GM18499 (cell line): Measurements from ENCODE around the gene GPR142.

ENCODE experiments used
- ATAC-seq: cut with Tn5 transposase; IDR thresholded peaks from one replicate; pipeline ENCODE4 v1.9.1; 2021; ENCODE audit warnings: moderate number of reproducible peaks; ENCODE audit not compliant: insufficient read depth, unreplicated experiment

The GPR142 gene

DNA sequence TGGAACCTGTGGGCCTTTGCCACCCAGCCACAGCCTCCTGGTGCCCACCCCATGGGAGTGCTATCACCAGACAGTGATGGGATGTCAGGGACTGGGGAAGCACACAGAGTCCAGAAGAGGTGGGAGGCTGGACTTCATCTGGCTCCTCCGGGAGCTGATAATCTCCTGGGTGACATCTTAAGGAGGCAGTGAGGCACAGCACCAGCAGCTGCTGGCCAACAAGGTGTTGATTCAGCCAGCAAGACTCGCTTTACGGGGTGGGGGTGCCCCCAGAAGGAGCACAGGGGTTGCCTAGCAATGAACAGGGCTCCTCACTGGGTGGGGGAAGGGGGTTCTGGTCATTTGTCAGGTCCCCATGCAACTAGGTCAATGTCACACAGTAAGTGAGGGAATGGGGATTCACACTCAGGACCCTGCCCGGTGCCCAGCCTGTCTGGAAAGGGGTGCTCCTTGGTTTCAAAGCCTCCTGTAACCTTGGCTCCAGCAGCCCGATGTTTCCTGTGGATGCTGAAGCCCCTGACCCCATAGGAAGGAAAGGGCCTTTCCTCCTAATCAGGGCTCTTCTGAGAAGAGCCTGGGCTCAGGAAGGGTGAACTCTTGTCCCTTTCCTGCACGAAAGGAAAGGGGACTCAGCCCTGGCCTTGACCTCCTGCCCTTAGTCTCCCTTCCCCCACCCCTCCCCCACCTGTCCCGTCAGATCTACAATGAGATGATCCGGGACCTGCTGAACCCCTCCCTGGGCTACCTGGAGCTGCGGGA is 23.6 kb upstream of the GPR142 start:
- ATAC-seq = no peak

DNA sequence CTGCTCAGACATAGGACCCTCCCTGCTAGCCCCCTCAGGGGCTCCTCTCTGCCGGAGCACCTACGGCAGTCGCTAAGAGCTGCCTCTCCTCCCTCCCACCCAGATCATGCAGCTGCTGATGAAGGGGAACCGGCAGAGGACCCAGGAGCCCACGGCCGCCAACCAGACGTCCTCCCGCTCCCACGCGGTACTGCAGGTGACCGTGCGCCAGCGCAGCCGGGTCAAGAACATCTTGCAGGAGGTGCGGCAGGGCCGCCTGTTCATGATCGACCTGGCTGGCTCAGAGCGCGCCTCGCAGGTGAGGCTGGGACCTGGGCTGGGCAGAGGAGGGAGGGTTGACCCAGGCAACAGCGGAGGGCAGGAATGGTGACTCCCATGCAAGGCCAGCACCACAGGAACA is 22.6 kb upstream of the GPR142 start:
- ATAC-seq = no peak

DNA sequence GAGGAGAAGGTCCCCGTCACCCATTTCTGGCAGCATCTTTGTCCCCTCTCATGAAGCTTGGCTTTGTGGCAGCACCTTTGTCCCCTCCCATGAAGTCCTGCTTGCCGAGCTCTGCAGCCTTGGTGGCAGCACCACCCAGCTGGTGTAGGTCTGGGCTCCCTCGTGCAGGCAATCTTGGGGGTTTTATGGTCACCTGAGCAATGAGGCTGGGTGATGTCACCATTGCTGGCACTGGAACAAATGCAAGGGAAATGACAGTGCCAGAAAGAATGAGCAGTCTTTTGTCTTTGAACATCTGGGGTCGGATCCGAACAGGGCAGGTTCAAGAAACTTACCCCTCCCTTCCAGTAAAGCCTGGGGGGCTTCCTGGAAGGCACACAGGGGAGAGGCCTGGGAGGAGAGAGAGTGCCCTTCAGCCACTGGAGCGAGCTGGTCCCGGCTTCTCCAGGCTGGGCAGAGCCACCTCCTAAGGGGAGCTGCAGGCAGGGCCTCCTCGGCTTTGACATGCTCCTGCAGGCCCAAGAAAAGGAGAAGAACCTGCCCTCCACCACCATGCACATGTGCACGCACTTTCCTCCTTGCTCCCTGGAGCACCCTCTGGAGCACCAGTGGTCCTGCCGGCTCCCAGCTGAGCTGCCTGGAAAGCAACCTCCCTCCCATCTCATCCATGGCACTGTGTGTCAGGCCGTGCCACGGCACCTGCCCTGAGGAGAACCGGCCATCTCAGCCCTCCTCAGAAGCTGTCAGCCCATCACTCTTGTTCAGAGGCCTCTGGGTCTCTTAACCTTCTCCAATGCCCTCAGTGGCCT is 21.7 kb upstream of the GPR142 start:
- no peak for ATAC-seq

DNA sequence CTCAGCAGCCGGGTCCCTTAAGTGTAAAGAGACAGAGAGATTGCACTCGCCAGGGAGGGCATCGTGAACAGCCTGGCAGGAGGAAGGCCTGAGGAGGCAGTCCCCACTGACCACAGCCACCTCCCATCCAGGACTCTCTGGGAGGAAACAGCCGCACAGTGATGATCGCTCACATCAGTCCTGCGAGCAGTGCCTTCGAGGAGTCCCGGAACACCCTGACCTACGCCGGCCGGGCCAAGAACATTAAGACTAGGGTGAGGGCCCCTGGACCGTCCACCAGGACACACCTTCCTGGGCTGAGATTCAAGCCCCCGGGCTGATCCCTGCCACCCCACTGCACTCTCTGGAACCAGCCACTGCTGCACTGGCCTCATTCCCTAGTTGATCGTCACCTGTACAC is 19.7 kb upstream of the GPR142 start:
- no peak for ATAC-seq

DNA sequence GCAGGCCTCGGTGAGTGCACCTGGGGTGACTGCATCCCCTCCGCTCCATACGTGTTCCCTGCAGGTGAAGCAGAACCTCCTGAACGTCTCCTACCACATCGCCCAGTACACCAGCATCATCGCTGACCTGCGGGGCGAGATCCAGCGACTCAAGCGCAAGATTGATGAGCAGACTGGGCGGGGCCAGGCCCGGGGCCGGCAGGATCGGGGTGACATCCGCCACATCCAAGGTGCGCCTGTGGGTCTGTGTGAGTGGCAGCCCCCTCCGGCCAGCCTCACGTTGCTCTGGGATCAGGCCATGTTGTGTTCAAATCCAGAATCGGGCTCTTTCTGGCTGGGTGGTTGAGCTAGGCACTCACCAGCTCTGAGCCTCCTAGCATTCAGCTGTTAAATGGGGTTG is 18.2 kb upstream of the GPR142 start:
- no peak for ATAC-seq

DNA sequence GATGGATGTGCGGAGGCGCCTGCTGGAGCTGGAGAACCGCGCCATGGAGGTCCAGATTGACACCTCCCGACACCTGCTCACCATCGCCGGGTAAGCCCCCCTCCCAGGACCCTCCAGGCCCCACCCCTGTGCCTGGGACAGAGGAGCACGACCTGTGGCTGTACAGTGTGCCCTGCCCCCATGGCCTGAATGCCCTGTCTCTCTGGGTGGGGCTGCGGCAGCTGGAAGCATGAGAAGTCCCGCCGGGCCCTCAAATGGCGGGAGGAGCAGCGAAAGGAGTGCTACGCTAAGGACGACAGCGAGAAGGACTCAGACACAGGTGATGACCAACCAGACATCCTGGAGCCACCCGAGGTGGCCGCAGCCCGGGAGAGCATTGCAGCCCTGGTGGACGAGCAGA is 16.8 kb upstream of the GPR142 start:
- ATAC-seq = no peak

DNA sequence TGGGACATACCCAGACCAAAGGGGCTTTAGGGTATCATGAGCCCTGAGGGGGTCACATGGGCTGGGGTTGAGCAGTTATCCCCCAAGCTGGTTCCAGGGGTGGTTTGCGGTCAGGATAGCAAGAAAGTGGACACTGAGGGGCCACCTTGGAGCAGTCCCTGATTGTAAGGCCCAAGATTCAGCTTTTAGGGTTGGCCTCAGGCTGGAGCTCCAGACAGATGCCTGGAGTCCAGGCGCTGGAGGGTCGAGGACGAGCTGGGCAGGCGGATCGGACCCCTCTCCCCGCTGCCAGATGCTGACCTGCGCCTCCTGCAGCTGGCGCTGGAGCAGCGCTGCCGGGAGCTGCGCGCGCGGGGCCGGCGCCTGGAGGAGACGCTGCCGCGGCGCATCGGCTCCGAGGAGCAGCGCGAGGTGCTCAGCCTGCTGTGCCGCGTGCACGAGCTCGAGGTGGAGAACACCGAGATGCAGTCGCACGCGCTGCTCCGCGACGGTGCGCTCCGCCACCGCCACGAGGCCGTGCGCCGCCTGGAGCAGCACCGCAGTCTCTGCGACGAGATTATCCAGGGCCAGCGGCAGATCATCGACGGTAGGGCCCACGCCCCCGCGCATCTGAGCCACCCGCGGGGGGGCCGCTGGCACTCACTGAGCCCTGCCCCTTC is 15.6 kb upstream of the GPR142 start:
- no peak for ATAC-seq

DNA sequence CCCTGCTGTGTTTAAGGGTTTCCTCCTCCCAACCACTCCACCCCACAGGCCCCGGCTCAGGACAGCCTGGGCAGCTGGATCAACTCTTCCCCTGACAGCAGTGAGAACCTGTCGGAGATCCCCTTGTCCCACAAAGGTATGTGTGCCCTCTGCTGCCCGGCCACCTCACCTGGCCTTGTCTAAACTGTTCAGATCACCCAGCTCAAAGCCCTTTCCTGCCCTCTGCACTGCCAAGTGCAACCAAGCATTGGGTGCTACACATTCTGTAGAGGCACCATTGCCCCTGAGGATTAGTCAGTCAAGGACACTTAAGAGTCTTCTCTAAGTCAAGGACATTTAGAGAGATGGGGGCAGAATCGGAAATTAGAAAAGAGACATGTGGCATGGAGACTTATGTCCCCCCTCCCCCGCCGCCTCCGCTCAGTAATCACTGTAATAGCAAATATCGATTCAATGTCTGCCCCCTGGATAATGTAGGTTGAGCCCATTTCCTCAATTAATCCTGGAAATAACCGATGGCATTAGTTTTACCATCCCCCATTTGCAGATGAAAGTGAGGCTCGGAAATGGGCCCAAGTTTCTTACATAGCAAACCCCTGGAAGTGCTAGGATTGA is 13.8 kb upstream of the GPR142 start:
- ATAC-seq = no peak

DNA sequence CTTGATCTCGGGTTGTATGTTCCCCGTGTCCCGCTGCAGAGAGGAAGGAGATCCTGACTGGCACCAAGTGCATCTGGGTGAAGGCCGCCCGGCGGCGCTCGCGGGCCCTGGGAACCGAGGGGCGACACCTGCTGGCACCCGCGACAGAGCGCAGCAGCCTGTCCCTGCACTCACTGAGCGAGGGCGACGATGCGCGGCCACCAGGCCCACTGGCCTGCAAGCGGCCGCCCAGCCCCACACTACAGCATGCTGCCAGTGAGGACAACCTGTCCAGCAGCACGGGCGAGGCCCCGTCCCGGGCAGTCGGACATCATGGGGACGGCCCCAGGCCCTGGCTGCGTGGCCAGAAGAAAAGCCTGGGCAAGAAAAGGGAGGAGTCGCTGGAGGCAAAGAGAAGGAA is 13.2 kb upstream of the GPR142 start:
- no peak for ATAC-seq

DNA sequence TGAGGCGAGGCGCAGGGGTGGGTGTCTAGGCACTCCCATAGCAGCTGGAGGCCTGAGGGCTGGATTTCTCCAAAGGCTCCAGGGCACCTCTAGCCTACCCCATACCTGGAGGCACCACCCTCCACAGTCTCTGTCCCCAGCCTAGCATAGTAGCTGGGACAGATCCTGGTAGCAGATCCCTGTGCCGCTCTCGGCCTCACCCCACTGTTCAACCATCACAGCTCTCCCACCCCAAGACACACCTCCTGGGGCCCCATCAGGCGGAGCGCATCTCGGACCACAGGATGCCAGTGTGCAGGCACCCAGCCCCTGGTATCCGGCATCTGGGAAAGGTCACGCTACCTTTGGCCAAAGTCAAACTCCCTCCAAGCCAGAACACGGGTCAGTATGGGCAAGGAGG is 12.7 kb upstream of the GPR142 start:
- no peak for ATAC-seq

DNA sequence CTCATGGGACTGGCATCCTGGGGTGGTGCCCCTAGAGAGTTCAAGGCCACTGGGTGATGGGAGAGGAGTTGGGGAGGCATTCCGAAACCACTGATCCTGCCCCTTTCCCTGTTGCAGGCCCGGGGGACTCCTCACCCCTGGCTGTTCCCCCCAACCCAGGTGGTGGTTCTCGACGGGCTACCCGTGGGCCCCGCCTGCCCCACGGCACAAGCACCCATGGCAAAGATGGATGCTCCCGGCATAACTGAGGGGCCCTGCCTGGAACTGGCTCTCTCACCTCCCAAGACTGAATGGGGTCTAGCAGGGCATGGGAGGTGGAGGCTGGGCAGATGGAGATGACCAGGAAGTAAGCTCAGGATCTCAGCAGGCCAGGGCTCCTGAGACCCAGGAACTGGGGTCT is 12.2 kb upstream of the GPR142 start:
- ATAC-seq = no peak

DNA sequence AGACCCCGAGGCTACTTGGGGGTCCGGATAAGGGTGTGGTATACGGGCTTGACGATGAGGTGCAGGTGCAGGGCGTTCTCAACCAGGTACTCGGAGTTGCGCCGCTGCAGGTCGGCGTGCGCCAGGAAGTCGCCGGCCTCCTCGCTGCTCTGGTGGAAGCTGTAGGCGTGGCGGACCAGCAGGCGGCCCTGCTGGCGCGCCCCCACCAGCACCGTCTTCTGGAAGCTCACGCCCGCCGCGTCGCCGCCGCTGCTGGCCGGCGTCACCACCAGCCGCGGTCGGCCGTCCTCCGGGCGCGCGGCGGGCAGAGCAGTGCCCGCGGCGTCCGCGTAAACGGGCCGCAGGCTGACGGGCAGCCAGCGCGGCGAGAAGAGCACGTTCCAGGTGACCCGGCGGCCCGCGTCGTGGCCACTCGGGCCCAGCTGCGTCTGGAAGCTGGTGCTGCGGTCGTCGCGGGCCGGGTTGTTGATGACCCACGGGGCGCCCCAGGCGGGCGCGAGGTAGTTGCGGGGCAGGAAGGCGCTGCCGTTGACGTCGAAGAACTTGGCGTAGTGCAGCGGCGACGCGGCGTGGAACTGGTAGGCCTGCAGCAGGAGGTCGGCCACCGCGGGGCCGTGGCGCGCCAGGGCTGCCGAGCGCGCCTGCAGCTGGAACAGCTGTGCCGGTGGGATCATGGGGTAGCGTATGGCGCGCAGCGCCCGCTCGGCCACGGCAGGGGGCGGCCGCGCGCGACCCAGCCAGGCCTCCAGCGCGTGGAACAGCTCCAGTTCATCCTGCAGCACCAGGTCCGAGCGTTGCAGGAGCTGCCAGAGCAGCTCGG is 10.4 kb upstream of the GPR142 start:
- ATAC-seq = no peak

DNA sequence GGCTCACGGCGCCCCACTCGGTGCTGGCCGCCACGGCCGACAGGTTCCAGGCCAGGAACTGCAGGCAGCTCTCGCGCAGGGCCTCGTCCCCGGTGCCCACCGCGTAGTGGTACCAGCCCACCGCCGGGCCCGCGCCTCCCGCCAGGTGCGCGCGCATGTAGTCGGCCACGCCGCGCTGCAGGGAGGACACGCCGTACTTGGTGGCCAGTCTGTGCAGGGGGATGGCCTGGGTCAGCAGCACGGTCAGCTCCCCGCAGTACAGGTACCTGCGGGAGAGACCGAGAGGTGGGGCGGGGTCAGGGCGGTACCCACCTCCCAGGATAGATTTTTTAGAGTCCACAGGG is 9.9 kb upstream of the GPR142 start:
- ATAC-seq = no peak

DNA sequence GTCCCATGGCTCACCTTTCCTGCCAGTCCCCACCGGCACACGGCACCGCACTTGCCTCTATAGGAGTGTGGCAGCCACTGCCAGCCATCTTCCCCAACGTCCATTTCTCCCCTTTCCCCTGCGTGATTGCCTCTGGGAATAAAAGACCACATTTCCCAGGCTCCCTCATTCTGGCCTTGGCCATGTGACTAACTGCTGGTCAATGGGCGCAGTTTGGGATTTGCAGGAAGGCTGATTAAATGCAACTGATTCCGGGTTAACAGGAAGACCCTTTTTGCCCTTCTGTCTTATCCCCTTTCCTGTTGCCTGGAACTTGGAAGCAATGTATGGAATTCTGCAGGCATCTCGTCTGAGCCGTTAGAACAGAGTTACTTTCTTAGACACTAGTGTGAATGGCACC is 8.6 kb upstream of the GPR142 start:
- ATAC-seq = no peak

DNA sequence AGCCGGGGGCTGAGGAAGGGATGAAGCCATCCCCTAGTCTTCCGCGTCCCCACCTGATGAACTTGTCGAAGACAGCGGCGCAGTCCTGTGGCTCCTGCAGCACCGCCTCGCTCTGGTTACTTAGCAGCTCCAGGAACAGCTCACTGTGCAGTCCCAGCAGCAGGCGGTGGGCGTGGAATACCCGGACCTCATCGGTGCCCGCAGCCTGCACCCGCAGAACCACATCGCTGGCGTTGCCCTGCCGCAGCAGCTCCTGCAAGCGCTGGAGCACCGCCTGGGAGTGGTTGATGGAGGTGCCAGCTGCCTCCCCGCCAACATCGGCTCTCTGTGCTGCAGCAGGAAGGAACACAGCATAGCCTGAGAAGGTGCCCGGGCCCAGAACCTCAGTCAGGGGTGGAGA is 7.4 kb upstream of the GPR142 start:
- ATAC-seq = no peak

DNA sequence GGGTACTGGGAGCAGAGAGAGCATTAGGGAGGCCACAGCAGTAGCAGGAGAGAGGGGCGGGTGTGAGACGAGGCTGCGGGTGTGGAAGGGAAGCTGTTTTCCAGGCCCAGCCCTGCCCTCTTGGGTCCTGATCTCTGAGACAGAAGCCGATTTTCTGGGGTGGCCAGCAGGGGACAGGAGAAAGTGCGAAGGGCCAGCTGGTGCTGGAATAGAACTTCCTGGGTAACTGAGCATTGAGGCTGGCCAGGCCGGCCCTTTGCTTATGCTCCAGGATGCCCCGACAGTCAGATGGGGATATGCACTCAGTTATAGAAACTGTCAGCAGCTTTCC is 6.4 kb upstream of the GPR142 start:
- no peak for ATAC-seq

DNA sequence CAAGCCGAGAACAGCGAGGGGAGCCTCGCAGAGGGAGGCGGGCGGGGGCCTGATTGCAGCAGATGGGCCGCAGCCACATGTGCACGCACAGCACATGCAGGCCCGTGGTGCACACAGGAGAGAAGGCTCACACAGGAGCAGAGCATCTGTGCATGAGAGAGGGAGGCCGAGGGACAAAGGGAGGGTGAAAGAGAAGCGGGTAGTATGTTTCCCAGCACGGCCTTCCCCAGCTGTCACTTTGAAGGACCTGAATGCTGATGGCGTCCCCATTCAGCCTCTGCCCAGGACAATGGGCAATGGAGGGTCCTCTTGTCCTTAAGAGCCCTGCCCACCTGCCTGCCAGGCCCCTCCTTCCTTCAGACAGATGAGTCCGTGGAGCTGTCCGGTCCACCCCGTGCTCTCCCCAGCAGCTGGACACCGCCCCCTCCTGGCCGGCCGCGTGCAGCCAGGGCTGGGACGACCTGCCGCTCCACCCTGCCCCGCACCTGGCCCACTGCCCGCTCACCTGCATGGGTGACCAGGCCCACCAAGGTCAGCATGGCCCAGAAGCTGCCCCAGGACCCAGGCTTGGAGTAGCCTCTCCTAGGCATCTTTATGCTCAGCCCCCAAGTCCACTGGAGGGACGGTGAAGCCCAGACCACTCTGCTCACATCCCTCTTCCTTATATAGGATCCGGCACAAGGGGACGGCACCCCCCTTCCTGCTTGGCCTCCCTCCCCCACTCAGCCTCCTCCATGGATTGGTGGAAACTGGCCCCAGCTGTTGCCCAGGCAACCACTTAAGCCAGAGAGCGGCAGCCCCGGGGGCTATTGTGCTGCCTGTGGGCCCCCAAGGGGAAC is 5.9 kb upstream of the GPR142 start, which contains the start of gene BTBD17:
Gene BTBD17 (minus strand): TSS at position 639 of the 839 bp plus-strand sequence. CDS start 49 bp downstream, at position 590.
- no peak for ATAC-seq

DNA sequence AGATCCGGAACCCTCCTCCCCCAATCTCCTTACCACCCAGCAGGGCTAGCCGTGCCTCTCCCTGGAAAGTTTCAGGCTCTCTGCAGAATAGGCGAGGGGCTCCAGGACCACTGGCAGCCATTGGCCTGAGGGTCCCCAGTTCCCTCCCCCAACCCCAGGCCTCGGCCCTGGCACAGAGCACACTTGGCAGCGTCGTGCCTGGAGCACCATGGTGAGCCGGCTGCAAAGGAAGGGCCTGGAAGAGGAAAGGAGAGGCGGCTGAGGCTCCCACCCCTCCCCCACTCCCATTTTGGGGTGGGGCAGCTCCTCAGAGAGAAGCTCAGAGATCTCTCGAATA is 5.3 kb upstream of the GPR142 start:
- ATAC-seq = no peak

DNA sequence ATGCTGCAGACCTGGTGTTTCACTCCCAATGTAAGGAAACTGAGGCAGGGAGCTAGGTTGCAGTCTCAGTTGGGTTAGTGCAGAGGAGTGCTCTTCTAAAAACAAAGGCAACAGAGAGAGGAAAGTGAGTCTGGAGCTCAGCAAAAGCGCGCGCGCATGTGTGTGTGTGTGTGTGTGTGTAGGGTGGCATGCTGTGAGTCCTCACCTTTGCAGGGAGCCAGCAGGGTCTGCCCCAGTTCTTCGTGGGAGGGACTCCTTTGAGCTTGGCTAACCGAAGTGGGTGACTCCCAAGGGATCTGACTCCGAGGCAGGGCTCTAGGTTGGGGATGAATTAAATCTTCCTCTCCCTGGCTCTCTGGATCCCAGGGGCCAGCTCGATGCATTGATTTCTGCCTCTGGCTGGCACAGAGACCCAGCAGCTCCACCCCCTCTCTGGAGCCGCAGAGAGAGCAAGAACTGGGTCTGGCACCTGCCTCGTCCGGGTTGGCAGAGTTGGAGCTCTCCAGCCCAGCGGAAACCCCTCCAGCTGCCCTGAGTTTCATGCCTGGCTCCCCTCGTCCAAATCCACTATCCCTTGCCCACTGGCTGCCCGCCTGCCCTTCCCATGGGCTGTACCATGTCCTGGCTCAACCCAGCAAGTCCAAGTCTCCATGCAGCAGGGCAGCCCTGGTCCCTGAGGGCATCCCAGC is 4.4 kb upstream of the GPR142 start:
- ATAC-seq = no peak
